GM13976 (cell line): ENCODE data around the gene GIPC1.
A peak's percentile ranks its signal among the peaks of the same experiment; 100 is the strongest.

ENCODE experiments used
- DNase-seq: peaks from one replicate; pipeline ENCODE4 v3.0.0; 2012; ENCODE audit warnings: low spot score
- in situ Hi-C: fragments of 300-500 bp; cut with MboI; formaldehyde crosslinking; loops from one replicate; pipeline ENCODE4 v1.12.0; 2022; ENCODE audit warnings: low sequenced_read_pairs, mixed read lengths, inconsistent platforms; ENCODE audit not compliant: unreplicated experiment
- TF ChIP-seq, protein P1 (sequence below): IDR thresholded peaks from 2 replicates; pipeline ENCODE4 v1.5.1; 2012; ENCODE audit warnings: borderline replicate concordance, mild to moderate bottlenecking; ENCODE audit not compliant: insufficient read depth; ENCODE audit errors: extremely low read depth, missing control alignments, control extremely low read depth

Gene GIPC1

GRCh38 chr19:14540741-14541525, 45.0 kb upstream of the GIPC1 start:
- no peak for DNase-seq
- in situ Hi-C loops: no loop called here
- TF ChIP-seq, protein P1, sequence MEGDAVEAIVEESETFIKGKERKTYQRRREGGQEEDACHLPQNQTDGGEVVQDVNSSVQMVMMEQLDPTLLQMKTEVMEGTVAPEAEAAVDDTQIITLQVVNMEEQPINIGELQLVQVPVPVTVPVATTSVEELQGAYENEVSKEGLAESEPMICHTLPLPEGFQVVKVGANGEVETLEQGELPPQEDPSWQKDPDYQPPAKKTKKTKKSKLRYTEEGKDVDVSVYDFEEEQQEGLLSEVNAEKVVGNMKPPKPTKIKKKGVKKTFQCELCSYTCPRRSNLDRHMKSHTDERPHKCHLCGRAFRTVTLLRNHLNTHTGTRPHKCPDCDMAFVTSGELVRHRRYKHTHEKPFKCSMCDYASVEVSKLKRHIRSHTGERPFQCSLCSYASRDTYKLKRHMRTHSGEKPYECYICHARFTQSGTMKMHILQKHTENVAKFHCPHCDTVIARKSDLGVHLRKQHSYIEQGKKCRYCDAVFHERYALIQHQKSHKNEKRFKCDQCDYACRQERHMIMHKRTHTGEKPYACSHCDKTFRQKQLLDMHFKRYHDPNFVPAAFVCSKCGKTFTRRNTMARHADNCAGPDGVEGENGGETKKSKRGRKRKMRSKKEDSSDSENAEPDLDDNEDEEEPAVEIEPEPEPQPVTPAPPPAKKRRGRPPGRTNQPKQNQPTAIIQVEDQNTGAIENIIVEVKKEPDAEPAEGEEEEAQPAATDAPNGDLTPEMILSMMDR: no peak

GRCh38 chr19:14536926-14537692, 41.2 kb upstream of the GIPC1 start:
- in situ Hi-C loops: no loop called here
- TF ChIP-seq, protein P1: no peak
- DNase-seq: peak; percentile 77

DNA sequence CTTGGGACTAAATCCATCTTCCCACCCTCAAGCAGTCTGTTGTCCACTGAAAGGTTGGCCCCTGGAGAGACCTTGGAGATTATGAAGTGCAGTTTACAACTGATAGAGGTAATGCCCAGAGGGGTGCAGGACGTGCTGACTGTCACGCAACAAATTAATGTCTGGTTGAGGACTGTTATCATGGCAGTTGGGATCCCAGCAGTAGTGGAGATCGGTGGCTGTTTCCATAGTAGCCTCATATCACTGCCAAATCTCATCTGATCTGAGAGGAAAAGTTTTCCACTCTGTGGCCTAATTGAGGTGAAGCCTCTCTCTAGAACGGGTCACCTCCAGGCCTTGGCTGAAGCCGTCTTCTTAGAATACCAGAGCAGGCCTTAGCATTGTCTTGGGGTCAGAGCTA, 37.5 kb upstream of the GIPC1 start:
- DNase-seq: no peak
- in situ Hi-C loops: no loop called here
- TF ChIP-seq, protein P1: no peak

DNA sequence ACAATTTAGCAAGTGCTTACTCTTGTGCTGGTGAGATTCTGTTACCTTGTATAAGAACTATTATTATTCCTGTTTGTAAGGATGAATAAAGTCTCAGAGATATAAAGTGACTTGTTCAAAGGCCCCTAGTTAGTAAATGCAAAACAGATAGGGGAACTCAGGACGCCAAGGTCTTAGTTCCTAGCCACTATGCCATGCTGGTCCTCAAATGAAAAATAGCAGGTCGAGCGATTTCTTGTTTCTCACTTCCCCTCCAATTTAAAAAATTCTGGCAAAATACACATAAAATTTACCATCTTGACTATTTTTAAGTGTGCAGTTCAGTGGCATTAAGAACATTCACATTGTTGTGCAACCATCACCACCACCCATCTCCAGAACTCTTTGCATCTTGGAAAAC, 34.6 kb upstream of the GIPC1 start:
- DNase-seq: no peak
- TF ChIP-seq, protein P1: no peak
- in situ Hi-C loops: no loop called here

- DNase-seq: no peak
- in situ Hi-C loops: no loop called here
- TF ChIP-seq, protein P1: no peak
Observed at GRCh38 chr19:14530005-14530348, 34.0 kb upstream of the GIPC1 start.

GRCh38 chr19:14529254-14530004, 33.5 kb upstream of the GIPC1 start, which contains the start of gene TECR:
Gene TECR, plus strand, starts transcription at chr19:14529594. Its CDS starts 103 bp downstream, at chr19:14529697.
- TF ChIP-seq, protein P1: no peak
- peak; percentile 98 for DNase-seq
- in situ Hi-C loops: no loop called here
